WTC11 (cell line): Measurements from ENCODE around the gene RPL29.

ENCODE experiments used
- CREB1 ChIP-seq: sonication (generic); formaldehyde crosslinking; IDR thresholded peaks from 2 replicates; pipeline ENCODE4 v1.8.0; 2023; ENCODE audit warnings: mild to moderate bottlenecking, missing genetic modification reagents
- CTCF ChIP-seq: fragments of 200-600 bp; IDR thresholded peaks from 2 replicates; pipeline ENCODE4 v1.8.0; 2022; ENCODE audit warnings: antibody characterized with exemption
- E2F5 ChIP-seq: sonication (generic); formaldehyde crosslinking; IDR thresholded peaks from 2 replicates; pipeline ENCODE4 v1.8.1; 2022; ENCODE audit warnings: mild to moderate bottlenecking, moderate library complexity, missing genetic modification reagents
- KAT7 ChIP-seq: sonication (generic); formaldehyde crosslinking; IDR thresholded peaks from 2 replicates; pipeline ENCODE4 v1.8.1; 2023; ENCODE audit warnings: missing genetic modification reagents, mild to moderate bottlenecking, borderline replicate concordance
- NR2C2 ChIP-seq: sonication (generic); formaldehyde crosslinking; IDR thresholded peaks from 2 replicates; pipeline ENCODE4 v1.8.0; 2022; ENCODE audit warnings: mild to moderate bottlenecking, missing genetic modification reagents
- TCF7 ChIP-seq: sonication (generic); formaldehyde crosslinking; IDR thresholded peaks from 2 replicates; pipeline ENCODE4 v1.8.0; 2022; ENCODE audit warnings: mild to moderate bottlenecking, low read depth, missing genetic modification reagents, moderate library complexity
- USF2 ChIP-seq: sonication (generic); formaldehyde crosslinking; IDR thresholded peaks from 2 replicates; pipeline ENCODE4 v1.8.1; 2023; ENCODE audit warnings: mild to moderate bottlenecking, missing genetic modification reagents, moderate library complexity
- ZNF232 ChIP-seq: sonication (generic); formaldehyde crosslinking; IDR thresholded peaks from 2 replicates; pipeline ENCODE4 v1.8.0; 2022; ENCODE audit warnings: mild to moderate bottlenecking, missing genetic modification reagents
- ZSCAN18 ChIP-seq: fragments of 250-450 bp; sonication (Bioruptor Pico); IDR thresholded peaks from 2 replicates; pipeline ENCODE4 v2.1.2; 2022; ENCODE audit warnings: mild to moderate bottlenecking, moderate library complexity

GRCh38 chr3:52034212-52034611 is 38.5 kb upstream of the RPL29 start:
- no peak for TF ChIP-seq CTCF
- no peak for TF ChIP-seq CREB1 (CRISPR knock-in tag)
- no peak for TF ChIP-seq KAT7 (CRISPR knock-in tag)
- TF ChIP-seq NR2C2 (CRISPR knock-in tag): no peak
- TF ChIP-seq USF2: no peak
- TF ChIP-seq E2F5 (CRISPR knock-in tag): no peak
- TF ChIP-seq ZNF232 (CRISPR knock-in tag): no peak
- TF ChIP-seq ZSCAN18 (CRISPR knock-in tag): no peak
- TF ChIP-seq TCF7: no peak
